ENCODE data around the gene NIF3L1.
A peak's percentile ranks its signal among the peaks of the same experiment; 100 is the strongest.

Gene NIF3L1

GRCh38 chr2:200943527-200944105, 54.4 kb downstream of the NIF3L1 start:
- no peaks in the 10 kb centered on the region for H3K27me3 ChIP-seq (ENCODE audit: insufficient read depth, poor library complexity, severe bottlenecking)
- no peak for TF ChIP-seq CTCF (IDR thresholded peaks at IDR 0.05; ENCODE audit: poor library complexity, severe bottlenecking)
- ATAC-seq (ENCODE audit: low read depth) = no peak
- DNase-seq (ENCODE audit: low spot score) = no peak
- peaks cover 95% of the 10 kb centered on the region for H3K36me3 ChIP-seq (ENCODE audit: low read depth)
- no peaks in the 10 kb centered on the region for H3K9me3 ChIP-seq (ENCODE audit: severe bottlenecking)
- H3K27ac ChIP-seq (ENCODE audit: poor library complexity, severe bottlenecking) = peak overlapping the region; percentile 64
- H3K4me1 ChIP-seq (ENCODE audit: insufficient read depth, poor library complexity, severe bottlenecking) = peaks cover 19% of the 10 kb centered on the region
- H3K4me3 ChIP-seq (ENCODE audit: severe bottlenecking) = no peak overlapping the region

- Histone ChIP-seq H3K27me3 (ENCODE audit: insufficient read depth, poor library complexity, severe bottlenecking) (no peaks in the 10 kb centered on the region), H3K4me3 (ENCODE audit: severe bottlenecking) (no peak overlapping the region), H3K4me1 (ENCODE audit: insufficient read depth, poor library complexity, severe bottlenecking) (peaks cover 19% of the 10 kb centered on the region), H3K36me3 (ENCODE audit: low read depth) (peaks cover 95% of the 10 kb centered on the region), H3K9me3 (ENCODE audit: severe bottlenecking) (no peaks in the 10 kb centered on the region), H3K27ac (ENCODE audit: poor library complexity, severe bottlenecking) (peak overlapping the region; percentile 64)
- TF ChIP-seq CTCF (IDR thresholded peaks at IDR 0.05; ENCODE audit: poor library complexity, severe bottlenecking) = no peak
- ATAC-seq (ENCODE audit: low read depth) = peak; percentile 98
- DNase-seq (ENCODE audit: low spot score) = peak; percentile 85
These were observed 55.6 kb downstream of the NIF3L1 start for GRCh38 chr2:200944467-200945394.

GRCh38 chr2:200945395-200945729, 56.2 kb downstream of the NIF3L1 start:
- no peak for ATAC-seq (ENCODE audit: low read depth)
- no peaks in the 10 kb centered on the region for H3K9me3 ChIP-seq (ENCODE audit: severe bottlenecking)
- no peaks in the 10 kb centered on the region for H3K27me3 ChIP-seq (ENCODE audit: insufficient read depth, poor library complexity, severe bottlenecking)
- no peak for TF ChIP-seq CTCF (IDR thresholded peaks at IDR 0.05; ENCODE audit: poor library complexity, severe bottlenecking)
- H3K27ac ChIP-seq (ENCODE audit: poor library complexity, severe bottlenecking) = peak overlapping the region; percentile 64
- peaks cover 19% of the 10 kb centered on the region for H3K4me1 ChIP-seq (ENCODE audit: insufficient read depth, poor library complexity, severe bottlenecking)
- H3K36me3 ChIP-seq (ENCODE audit: low read depth) = peaks cover 92% of the 10 kb centered on the region
- no peak for DNase-seq (ENCODE audit: low spot score)
- no peak overlapping the region for H3K4me3 ChIP-seq (ENCODE audit: severe bottlenecking)

GRCh38 chr2:200950378-200950777, 61.2 kb downstream of the NIF3L1 start:
- Histone ChIP-seq H3K27me3 (ENCODE audit: insufficient read depth, poor library complexity, severe bottlenecking) (no peaks in the 10 kb centered on the region), H3K4me1 (ENCODE audit: insufficient read depth, poor library complexity, severe bottlenecking) (peaks cover 6% of the 10 kb centered on the region), H3K27ac (ENCODE audit: poor library complexity, severe bottlenecking) (no peak overlapping the region), H3K9me3 (ENCODE audit: severe bottlenecking) (no peaks in the 10 kb centered on the region), H3K36me3 (ENCODE audit: low read depth) (peaks cover 91% of the 10 kb centered on the region), H3K4me3 (ENCODE audit: severe bottlenecking) (no peak overlapping the region)
- ATAC-seq (ENCODE audit: low read depth) = no peak
- DNase-seq (ENCODE audit: low spot score) = no peak
- no peak for TF ChIP-seq CTCF (IDR thresholded peaks at IDR 0.05; ENCODE audit: poor library complexity, severe bottlenecking)
